ENCODE measurements around the gene PCDHGB1. TPM values are rescaled to one million over a fixed set of nuclear protein-coding genes. Genes with fewer than 3 reads are reported as not detected.

PCDHGB1 gene
- total RNA-seq, 1 donor from 2014 or later, result 9.6 TPM

DNA sequence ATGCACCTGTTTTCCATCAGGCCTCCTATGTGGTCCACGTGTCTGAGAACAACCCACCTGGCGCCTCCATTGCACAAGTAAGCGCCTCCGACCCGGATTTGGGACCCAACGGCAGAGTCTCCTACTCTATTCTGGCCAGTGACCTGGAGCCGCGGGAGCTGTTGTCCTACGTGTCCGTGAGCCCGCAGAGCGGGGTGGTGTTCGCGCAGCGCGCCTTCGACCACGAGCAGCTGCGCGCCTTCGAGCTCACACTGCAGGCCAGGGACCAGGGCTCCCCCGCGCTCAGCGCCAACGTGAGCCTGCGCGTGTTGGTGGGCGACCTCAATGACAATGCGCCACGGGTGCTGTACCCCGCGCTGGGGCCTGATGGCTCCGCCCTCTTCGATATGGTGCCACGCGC, 1.7 kb downstream of the PCDHGB1 start:
- H3K9me3 Mint-ChIP-seq (ENCODE audit: unreplicated experiment), result peaks cover 26% of the 10 kb centered on the region

DNA sequence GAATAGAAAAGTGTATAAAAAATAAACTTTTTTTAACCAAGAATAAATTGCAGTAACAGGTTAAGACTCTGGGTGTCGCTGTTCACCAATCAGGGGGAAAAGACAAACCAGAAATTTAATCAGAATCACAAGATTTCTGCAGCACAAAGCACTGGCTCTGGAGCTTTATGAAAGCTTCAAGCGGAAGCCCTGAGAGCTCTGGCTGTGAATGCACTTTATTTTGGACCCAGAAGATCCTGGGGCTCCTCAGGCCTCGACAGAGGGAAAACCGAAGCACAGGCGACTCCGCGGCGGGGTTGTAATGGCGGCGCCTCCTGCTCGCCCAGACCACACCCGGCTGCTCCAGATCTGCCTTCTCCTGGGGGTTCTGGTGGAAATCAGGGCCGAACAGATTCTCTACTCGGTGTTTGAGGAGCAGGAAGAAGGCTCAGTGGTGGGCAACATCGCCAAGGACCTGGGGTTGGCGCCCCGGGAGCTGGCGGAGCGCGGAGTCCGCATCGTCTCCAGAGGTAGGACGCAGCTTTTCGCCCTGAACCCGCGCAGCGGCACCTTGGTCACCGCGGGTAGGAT, 5.1 kb downstream of the PCDHGB1 start, which contains the start of gene PCDHGA4:
Gene PCDHGA4 (plus strand): TSS at position 122 of the 570 bp plus-strand sequence. CDS start 87 bp downstream, at position 209.
- Mint-ChIP-seq H3K4me1 (ENCODE audit: low read depth, unreplicated experiment) (no peaks in the 10 kb centered on the region), H3K9me3 (ENCODE audit: unreplicated experiment) (peaks cover 25% of the 10 kb centered on the region), H3K27ac (ENCODE audit: unreplicated experiment) (no peak within 1 kb of the TSS), H3K27me3 (ENCODE audit: unreplicated experiment) (peaks cover 12% of the 10 kb centered on the region), H3K36me3 (ENCODE audit: unreplicated experiment) (peaks cover 50% of the 10 kb centered on the region), H3K4me3 (ENCODE audit: unreplicated experiment) (no peak within 1 kb of the TSS)
- TF ChIP-seq, protein P1, sequence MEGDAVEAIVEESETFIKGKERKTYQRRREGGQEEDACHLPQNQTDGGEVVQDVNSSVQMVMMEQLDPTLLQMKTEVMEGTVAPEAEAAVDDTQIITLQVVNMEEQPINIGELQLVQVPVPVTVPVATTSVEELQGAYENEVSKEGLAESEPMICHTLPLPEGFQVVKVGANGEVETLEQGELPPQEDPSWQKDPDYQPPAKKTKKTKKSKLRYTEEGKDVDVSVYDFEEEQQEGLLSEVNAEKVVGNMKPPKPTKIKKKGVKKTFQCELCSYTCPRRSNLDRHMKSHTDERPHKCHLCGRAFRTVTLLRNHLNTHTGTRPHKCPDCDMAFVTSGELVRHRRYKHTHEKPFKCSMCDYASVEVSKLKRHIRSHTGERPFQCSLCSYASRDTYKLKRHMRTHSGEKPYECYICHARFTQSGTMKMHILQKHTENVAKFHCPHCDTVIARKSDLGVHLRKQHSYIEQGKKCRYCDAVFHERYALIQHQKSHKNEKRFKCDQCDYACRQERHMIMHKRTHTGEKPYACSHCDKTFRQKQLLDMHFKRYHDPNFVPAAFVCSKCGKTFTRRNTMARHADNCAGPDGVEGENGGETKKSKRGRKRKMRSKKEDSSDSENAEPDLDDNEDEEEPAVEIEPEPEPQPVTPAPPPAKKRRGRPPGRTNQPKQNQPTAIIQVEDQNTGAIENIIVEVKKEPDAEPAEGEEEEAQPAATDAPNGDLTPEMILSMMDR (IDR thresholded peaks at IDR 0.05; ENCODE audit: partially characterized antibody, unreplicated experiment), result peak; percentile 60
- no peak for DNase-seq

More for the DNA sequence above, 1.7 kb downstream of the PCDHGB1 start:
- DNase-seq, result no peak
- Mint-ChIP-seq H3K36me3 (ENCODE audit: unreplicated experiment) (peaks cover 62% of the 10 kb centered on the region), H3K4me1 (ENCODE audit: low read depth, unreplicated experiment) (no peaks in the 10 kb centered on the region), H3K27me3 (ENCODE audit: unreplicated experiment) (peaks cover 10% of the 10 kb centered on the region), H3K4me3 (ENCODE audit: unreplicated experiment) (no peak overlapping the region), H3K27ac (ENCODE audit: unreplicated experiment) (no peak overlapping the region)
- TF ChIP-seq, protein P1 (IDR thresholded peaks at IDR 0.05; ENCODE audit: partially characterized antibody, unreplicated experiment), result no peak

DNA sequence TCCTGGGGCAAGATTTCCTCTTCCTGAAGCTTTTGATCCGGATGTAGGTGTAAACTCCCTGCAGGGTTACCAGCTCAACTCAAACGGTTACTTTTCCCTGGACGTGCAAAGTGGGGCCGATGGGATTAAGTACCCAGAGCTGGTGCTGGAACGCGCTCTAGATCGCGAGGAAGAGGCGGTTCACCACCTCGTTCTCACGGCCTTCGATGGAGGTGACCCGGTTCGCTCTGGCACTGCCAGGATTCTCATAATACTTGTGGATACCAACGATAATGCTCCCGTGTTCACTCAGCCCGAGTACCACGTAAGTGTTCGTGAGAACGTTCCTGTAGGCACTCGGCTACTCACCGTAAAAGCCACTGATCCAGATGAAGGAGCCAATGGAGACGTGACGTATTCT, 5.7 kb downstream of the PCDHGB1 start:
- Mint-ChIP-seq H3K4me3 (ENCODE audit: unreplicated experiment) (no peak overlapping the region), H3K36me3 (ENCODE audit: unreplicated experiment) (peaks cover 52% of the 10 kb centered on the region), H3K27ac (ENCODE audit: unreplicated experiment) (no peak overlapping the region)

DNA sequence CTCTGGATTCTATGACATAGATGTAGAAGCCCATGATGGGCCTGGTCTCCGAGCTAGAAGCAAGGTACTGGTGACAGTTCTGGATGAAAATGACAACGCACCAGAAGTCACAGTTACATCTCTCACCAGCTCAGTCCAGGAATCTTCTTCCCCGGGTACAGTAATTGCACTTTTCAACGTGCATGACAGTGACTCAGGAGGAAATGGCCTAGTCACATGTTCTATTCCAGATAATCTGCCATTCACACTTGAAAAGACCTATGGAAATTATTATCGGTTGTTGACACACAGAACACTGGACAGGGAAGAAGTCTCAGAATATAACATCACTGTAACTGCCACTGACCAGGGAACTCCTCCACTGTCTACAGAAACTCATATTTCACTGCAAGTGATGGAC, 6.2 kb downstream of the PCDHGB1 start:
- DNase-seq, result no peak
- Mint-ChIP-seq H3K4me3 (ENCODE audit: unreplicated experiment) (no peak overlapping the region), H3K27ac (ENCODE audit: unreplicated experiment) (no peak overlapping the region), H3K9me3 (ENCODE audit: unreplicated experiment) (peaks cover 32% of the 10 kb centered on the region), H3K4me1 (ENCODE audit: low read depth, unreplicated experiment) (no peaks in the 10 kb centered on the region), H3K27me3 (ENCODE audit: unreplicated experiment) (peaks cover 17% of the 10 kb centered on the region), H3K36me3 (ENCODE audit: unreplicated experiment) (peaks cover 56% of the 10 kb centered on the region)
- TF ChIP-seq, protein P1 (IDR thresholded peaks at IDR 0.05; ENCODE audit: partially characterized antibody, unreplicated experiment), result no peak

More for the DNA sequence above, 5.7 kb downstream of the PCDHGB1 start:
- Mint-ChIP-seq H3K27me3 (ENCODE audit: unreplicated experiment) (peaks cover 14% of the 10 kb centered on the region), H3K4me1 (ENCODE audit: low read depth, unreplicated experiment) (no peaks in the 10 kb centered on the region), H3K9me3 (ENCODE audit: unreplicated experiment) (peaks cover 27% of the 10 kb centered on the region)
- DNase-seq, result no peak
- TF ChIP-seq, protein P1 (IDR thresholded peaks at IDR 0.05; ENCODE audit: partially characterized antibody, unreplicated experiment), result no peak

DNA sequence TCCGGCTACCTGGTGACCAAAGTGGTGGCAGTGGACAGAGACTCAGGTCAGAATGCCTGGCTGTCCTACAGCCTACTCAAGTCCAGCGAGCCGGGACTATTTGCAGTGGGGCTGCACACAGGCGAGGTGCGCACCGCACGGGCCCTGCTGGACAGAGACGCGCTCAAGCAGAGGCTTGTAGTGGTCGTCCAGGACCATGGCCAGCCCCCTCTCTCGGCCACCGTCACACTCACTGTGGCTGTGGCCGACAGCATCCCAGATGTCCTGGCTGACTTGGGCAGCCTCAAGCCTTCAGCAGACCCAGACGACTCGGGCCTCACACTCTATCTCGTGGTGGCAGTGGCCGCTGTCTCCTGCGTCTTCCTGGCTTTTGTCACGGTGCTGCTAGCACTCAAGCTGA, 7.1 kb downstream of the PCDHGB1 start:
- H3K27me3 Mint-ChIP-seq (ENCODE audit: unreplicated experiment), result peaks cover 20% of the 10 kb centered on the region
- no peak overlapping the region for H3K4me3 Mint-ChIP-seq (ENCODE audit: unreplicated experiment)
- H3K27ac Mint-ChIP-seq (ENCODE audit: unreplicated experiment), result no peak overlapping the region
- no peaks in the 10 kb centered on the region for H3K4me1 Mint-ChIP-seq (ENCODE audit: low read depth, unreplicated experiment)
- no peak for DNase-seq
- peaks cover 34% of the 10 kb centered on the region for H3K9me3 Mint-ChIP-seq (ENCODE audit: unreplicated experiment)
- H3K36me3 Mint-ChIP-seq (ENCODE audit: unreplicated experiment), result peaks cover 55% of the 10 kb centered on the region
- TF ChIP-seq, protein P1 (IDR thresholded peaks at IDR 0.05; ENCODE audit: partially characterized antibody, unreplicated experiment), result no peak

All from glutamatergic neuron (in vitro differentiated cells).